HepG2 (cell line): ENCODE measurements around the gene PFN1. TPM values are rescaled to one million over a fixed set of nuclear protein-coding genes. Genes with fewer than 3 reads are reported as not detected.

ENCODE experiments used
- CEBPG ChIP-seq: IDR thresholded peaks from 2 replicates; pipeline ENCODE4 v1.6.1; 2016
- CHD4 ChIP-seq: fragments of 200-600 bp; sonication (generic); IDR thresholded peaks from 2 replicates; pipeline ENCODE4 v1.7.0; 2017; ENCODE audit warnings: mild to moderate bottlenecking, low read length, borderline replicate concordance
- HDAC1 ChIP-seq: sonication (generic); formaldehyde crosslinking; IDR thresholded peaks from 2 replicates; pipeline ENCODE4 v1.5.1; 2020; ENCODE audit warnings: mild to moderate bottlenecking, missing genetic modification reagents
- NFYC ChIP-seq: IDR thresholded peaks from 2 replicates; pipeline ENCODE4 v1.6.1; 2016; ENCODE audit warnings: missing genetic modification reagents, missing compliant biosample characterization
- SAP130 ChIP-seq: IDR thresholded peaks from 2 replicates; pipeline ENCODE4 v1.6.1; 2016; ENCODE audit warnings: low read depth
- SNAPC2 ChIP-seq: sonication (generic); formaldehyde crosslinking; IDR thresholded peaks from 2 replicates; pipeline ENCODE4 v1.8.1; 2022; ENCODE audit warnings: mild to moderate bottlenecking, missing genetic modification reagents
- ZBTB3 ChIP-seq: sonication (generic); formaldehyde crosslinking; IDR thresholded peaks from 2 replicates; pipeline ENCODE4 v1.4.0; 2020; ENCODE audit warnings: low read depth, mild to moderate bottlenecking, moderate library complexity, missing genetic modification reagents, borderline replicate concordance
- ZNF878 ChIP-seq: sonication (generic); formaldehyde crosslinking; IDR thresholded peaks from 2 replicates; pipeline ENCODE4 v1.8.1; 2023; ENCODE audit warnings: mild to moderate bottlenecking, missing genetic modification reagents, moderate library complexity
- polyA plus RNA-seq, 8 experiments: library from polyadenylated mRNA; depleted of rRNA in 3 of 8; stranded (reverse) in 7 of 8; unstranded in 1 of 8; fragments of >200 nt; fragmentation: Illumina TruSeq in 4 of 8; extraction: Trizol in 4 of 8; gene quantifications; 2 replicates each; pipeline versions ENCODE4 v1.2.1 to v1.2.3, GENCODE V29; 2011 to 2016; ENCODE audit warnings: low read depth in 4 of 8, missing spikeins in 1 of 8, mixed read lengths in 1 of 8; ENCODE audit not compliant: insufficient read depth in 1 of 8
- total RNA-seq, 5 experiments: library from RNA; depleted of rRNA; stranded (reverse); fragments of >200 nt; fragmentation: Illumina TruSeq; extraction: Trizol; gene quantifications; 2 replicates each; pipeline ENCODE4 v1.2.3, GENCODE V29; 2016; ENCODE audit warnings: low read depth in 1 of 5
- TF ChIP-seq, protein P1 (sequence below), 2 experiments: sonication (generic) in 1 of 2; formaldehyde crosslinking in 1 of 2; IDR thresholded peaks; 2 replicates each; pipeline versions ENCODE4 v1.4.0 to v1.6.1; 2016 to 2020; ENCODE audit warnings: borderline replicate concordance in 1 of 2, low read depth in 1 of 2, mild to moderate bottlenecking in 1 of 2, missing genetic modification reagents in 1 of 2
- TF ChIP-seq, protein P2 (sequence below): fragments of 450-650 bp; IDR thresholded peaks from 2 replicates; pipeline ENCODE4 v1.6.1; 2017
- TF ChIP-seq, protein P3 (sequence below): sonication (generic); formaldehyde crosslinking; IDR thresholded peaks from 2 replicates; pipeline ENCODE4 v1.4.0; 2020; ENCODE audit warnings: missing genetic modification reagents

Gene PFN1
- total and polyA plus RNA-seq, 2 of the 13 experiments (the other 11 are each of a cell fraction or from before 2014, with no cell fraction given) = 494 to 613 TPM

DNA sequence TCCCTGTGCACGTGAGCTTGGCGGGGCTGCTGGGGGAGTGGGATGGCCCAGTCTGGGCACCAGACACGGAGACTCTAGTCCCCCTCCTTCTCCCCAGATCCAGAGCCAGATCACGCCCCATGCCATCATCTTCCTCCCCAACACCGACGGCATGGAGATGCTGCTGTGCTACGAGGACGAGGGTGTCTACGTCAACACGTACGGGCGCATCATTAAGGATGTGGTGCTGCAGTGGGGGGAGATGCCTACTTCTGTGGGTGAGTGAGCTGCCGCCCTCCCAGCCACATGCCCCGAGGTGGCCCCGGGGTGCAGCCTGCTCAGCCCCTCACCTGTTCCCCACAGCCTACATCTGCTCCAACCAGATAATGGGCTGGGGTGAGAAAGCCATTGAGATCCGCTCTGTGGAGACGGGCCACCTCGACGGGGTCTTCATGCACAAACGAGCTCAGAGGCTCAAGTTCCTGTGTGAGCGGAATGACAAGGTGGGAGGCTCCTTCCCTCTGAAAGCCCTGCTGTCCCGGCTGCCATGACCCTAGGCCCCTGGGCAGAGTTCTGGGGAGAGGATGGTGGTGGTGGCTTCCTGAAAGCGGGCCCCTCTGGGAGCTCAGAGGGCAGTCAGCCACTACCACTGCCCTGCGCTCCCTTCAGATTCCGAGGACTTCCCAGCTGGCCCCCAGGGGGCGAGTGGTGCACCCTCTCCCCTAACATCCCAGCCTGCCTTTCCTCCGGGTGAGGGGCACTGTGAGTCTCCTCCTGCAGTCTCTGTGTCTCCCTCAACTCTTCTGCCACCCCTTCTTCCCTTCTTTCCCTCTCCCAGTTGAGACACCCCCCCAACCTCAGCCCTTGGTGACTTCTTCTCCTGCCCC is 51.8 kb downstream of the PFN1 start (continued):
- TF ChIP-seq, protein P1, sequence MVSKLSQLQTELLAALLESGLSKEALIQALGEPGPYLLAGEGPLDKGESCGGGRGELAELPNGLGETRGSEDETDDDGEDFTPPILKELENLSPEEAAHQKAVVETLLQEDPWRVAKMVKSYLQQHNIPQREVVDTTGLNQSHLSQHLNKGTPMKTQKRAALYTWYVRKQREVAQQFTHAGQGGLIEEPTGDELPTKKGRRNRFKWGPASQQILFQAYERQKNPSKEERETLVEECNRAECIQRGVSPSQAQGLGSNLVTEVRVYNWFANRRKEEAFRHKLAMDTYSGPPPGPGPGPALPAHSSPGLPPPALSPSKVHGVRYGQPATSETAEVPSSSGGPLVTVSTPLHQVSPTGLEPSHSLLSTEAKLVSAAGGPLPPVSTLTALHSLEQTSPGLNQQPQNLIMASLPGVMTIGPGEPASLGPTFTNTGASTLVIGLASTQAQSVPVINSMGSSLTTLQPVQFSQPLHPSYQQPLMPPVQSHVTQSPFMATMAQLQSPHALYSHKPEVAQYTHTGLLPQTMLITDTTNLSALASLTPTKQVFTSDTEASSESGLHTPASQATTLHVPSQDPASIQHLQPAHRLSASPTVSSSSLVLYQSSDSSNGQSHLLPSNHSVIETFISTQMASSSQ (IDR thresholded peaks at IDR 0.05; ENCODE audit: low read depth) = no peak
- TF ChIP-seq, protein P1 (CRISPR knock-in tag; IDR thresholded peaks at IDR 0.05; ENCODE audit: borderline replicate concordance) = no peak
- TF ChIP-seq CEBPG (CRISPR knock-in tag) = no peak
- no peak for TF ChIP-seq NFYC (CRISPR knock-in tag)
- TF ChIP-seq, protein P2, sequence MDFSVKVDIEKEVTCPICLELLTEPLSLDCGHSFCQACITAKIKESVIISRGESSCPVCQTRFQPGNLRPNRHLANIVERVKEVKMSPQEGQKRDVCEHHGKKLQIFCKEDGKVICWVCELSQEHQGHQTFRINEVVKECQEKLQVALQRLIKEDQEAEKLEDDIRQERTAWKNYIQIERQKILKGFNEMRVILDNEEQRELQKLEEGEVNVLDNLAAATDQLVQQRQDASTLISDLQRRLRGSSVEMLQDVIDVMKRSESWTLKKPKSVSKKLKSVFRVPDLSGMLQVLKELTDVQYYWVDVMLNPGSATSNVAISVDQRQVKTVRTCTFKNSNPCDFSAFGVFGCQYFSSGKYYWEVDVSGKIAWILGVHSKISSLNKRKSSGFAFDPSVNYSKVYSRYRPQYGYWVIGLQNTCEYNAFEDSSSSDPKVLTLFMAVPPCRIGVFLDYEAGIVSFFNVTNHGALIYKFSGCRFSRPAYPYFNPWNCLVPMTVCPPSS = no peak
- TF ChIP-seq HDAC1 (CRISPR knock-in tag) = no peak
- TF ChIP-seq, protein P3, sequence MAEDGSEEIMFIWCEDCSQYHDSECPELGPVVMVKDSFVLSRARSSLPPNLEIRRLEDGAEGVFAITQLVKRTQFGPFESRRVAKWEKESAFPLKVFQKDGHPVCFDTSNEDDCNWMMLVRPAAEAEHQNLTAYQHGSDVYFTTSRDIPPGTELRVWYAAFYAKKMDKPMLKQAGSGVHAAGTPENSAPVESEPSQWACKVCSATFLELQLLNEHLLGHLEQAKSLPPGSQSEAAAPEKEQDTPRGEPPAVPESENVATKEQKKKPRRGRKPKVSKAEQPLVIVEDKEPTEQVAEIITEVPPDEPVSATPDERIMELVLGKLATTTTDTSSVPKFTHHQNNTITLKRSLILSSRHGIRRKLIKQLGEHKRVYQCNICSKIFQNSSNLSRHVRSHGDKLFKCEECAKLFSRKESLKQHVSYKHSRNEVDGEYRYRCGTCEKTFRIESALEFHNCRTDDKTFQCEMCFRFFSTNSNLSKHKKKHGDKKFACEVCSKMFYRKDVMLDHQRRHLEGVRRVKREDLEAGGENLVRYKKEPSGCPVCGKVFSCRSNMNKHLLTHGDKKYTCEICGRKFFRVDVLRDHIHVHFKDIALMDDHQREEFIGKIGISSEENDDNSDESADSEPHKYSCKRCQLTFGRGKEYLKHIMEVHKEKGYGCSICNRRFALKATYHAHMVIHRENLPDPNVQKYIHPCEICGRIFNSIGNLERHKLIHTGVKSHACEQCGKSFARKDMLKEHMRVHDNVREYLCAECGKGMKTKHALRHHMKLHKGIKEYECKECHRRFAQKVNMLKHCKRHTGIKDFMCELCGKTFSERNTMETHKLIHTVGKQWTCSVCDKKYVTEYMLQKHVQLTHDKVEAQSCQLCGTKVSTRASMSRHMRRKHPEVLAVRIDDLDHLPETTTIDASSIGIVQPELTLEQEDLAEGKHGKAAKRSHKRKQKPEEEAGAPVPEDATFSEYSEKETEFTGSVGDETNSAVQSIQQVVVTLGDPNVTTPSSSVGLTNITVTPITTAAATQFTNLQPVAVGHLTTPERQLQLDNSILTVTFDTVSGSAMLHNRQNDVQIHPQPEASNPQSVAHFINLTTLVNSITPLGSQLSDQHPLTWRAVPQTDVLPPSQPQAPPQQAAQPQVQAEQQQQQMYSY (CRISPR knock-in tag) = no peak
- TF ChIP-seq SAP130 (CRISPR knock-in tag) = no peak
- TF ChIP-seq CHD4 = no peak
- no peak for TF ChIP-seq ZBTB3 (CRISPR knock-in tag)
- no peak for TF ChIP-seq ZNF878 (CRISPR knock-in tag)
- TF ChIP-seq SNAPC2 (CRISPR knock-in tag) = no peak
